Ovary (tissue), 9 donors: Measurements from ENCODE around the gene KCNJ10. TPM values are rescaled to one million over a fixed set of nuclear protein-coding genes. Genes with fewer than 3 reads are reported as not detected.
A peak's percentile ranks its signal among the peaks of the same experiment; 100 is the strongest.

Experiments
- DNase-seq, 5 donors: peaks; one replicate each; pipeline ENCODE4 v3.0.0-alpha.2; 2019 to 2020
- H3K27ac ChIP-seq, 2 donors: fragments of 200-600 bp; one replicate each; pipeline versions ENCODE4 v1.5.1 to v1.8.0; 2019 to 2022
- H3K27me3 ChIP-seq: fragments of 200-600 bp; one replicate; pipeline ENCODE4 v1.8.0; 2022
- H3K36me3 ChIP-seq: fragments of 200-600 bp; sonication (generic); one replicate; pipeline ENCODE4 v1.5.1; 2019
- H3K4me1 ChIP-seq: one replicate; pipeline ENCODE4 v1.8.1; 2013; ENCODE audit warnings: mild to moderate bottlenecking, moderate library complexity; ENCODE audit not compliant: insufficient read depth
- H3K4me3 ChIP-seq: fragments of 200-600 bp; sonication (generic); one replicate; pipeline ENCODE4 v1.5.1; 2017
- H3K9me3 ChIP-seq, 2 donors: fragments of 200-600 bp in 1 of 2; sonication (generic) in 1 of 2; one replicate each; pipeline versions ENCODE4 v1.5.1 to v1.8.1; 2013 to 2019; ENCODE audit warnings: mild to moderate bottlenecking in 1 of 2, moderate library complexity in 1 of 2
- CTCF ChIP-seq, 3 donors: fragments of 450-650 bp in 2 of 3; fragments of 200-600 bp in 1 of 3; IDR thresholded peaks; one replicate each; pipeline versions ENCODE4 v1.5.1 to v1.8.0; 2016 to 2022; ENCODE audit warnings: antibody characterized with exemption in 3 of 3, mild to moderate bottlenecking in 1 of 3
- EP300 ChIP-seq: sonication (generic); formaldehyde crosslinking; IDR thresholded peaks from one replicate; pipeline ENCODE4 v1.6.1; 2017; ENCODE audit warnings: antibody characterized with exemption
- POLR2A ChIP-seq: fragments of 450-650 bp; IDR thresholded peaks from one replicate; pipeline ENCODE4 v1.6.1; 2017; ENCODE audit warnings: antibody characterized with exemption, mild to moderate bottlenecking, moderate library complexity
- WGBS, 3 donors: extraction: QIAGEN DNeasy Blood & Tissue Kit in 1 of 3; methylation state at CpG; one replicate each; pipeline versions ENCODE4 v1.1.5 to v1.1.7; 2013 to 2017; 5-methylcytosine and 5-hydroxymethylcytosine counted together
- intact Hi-C, 4 donors: fragments of 100-400 bp; cut with DNase I; formaldehyde crosslinking; loops; one replicate each; pipeline versions ENCODE4 v1.11.0 to v1.15.1; 2022 to 2023
- polyA plus RNA-seq, 2 donors: library from polyadenylated mRNA; stranded (reverse); fragments of 200-250 nt in 1 of 2; fragments of 350-450 nt in 1 of 2; fragmentation: Illumina TruSeq in 1 of 2; extraction: RNeasy Lipid Tissue Mini Kit (QIAGEN cat#74804) in 1 of 2; gene quantifications; one replicate each; pipeline ENCODE4 v1.2.3, GENCODE V29; 2013 to 2014
- total RNA-seq, 7 donors: library from RNA; depleted of rRNA in 2 of 7; stranded (reverse); fragments of >200 nt in 2 of 7; fragmentation: NEBNext Ultra II Directional in 3 of 7; extraction: Animal tissue kit (Norgen Biotek cat#: 25700) in 3 of 7; gene quantifications; one replicate each; pipeline versions ENCODE4 v1.1.0 to v1.2.4, GENCODE V29; 2016 to 2023
- donor health status: DM: no; HTN: no; CAD: no; lungs with moderate emphysema.
- donor health status: DM: no; HTN: no; CAD: no.
- donor health status: Bipolar disorder and iron deficiency.
- donor health status: DM: yes; HTN: yes; CAD: no.
- donor health status: DM: no; HTN: no; CAD: no.
- donor health status: DM: yes; HTN: yes; CAD: no.

KCNJ10 gene
- total and polyA plus RNA-seq, 9 donors: 0.02 to 0.28 (median 0.17) TPM; not detected in 5

GRCh38 chr1:160084771-160085321 is 14.9 kb upstream of the KCNJ10 start:
- intact Hi-C loops: no loop called here
- no peak for DNase-seq
- TF ChIP-seq POLR2A (no peak), EP300 (no peak), CTCF (IDR thresholded peaks at IDR 0.05) (no peak)
- Histone ChIP-seq H3K4me3 (no peak overlapping the region), H3K9me3 (no peaks in the 10 kb centered on the region), H3K27me3 (no peaks in the 10 kb centered on the region), H3K27ac (no peak overlapping the region), H3K4me1 (peaks cover 4% of the 10 kb centered on the region), H3K36me3 (no peaks in the 10 kb centered on the region)
- 80 to 86% (median 84%) methylated on average over 30 of the region's 30 CpGs for WGBS, 3 donors

GRCh38 chr1:160083968-160084770 is 14.2 kb upstream of the KCNJ10 start:
- TF ChIP-seq EP300 (no peak), CTCF (IDR thresholded peaks at IDR 0.05) (peak; percentile 29 to 45 (median 37))
- Histone ChIP-seq H3K27ac (no peak overlapping the region), H3K4me3 (peak overlapping the region; percentile 21), H3K4me1 (peaks cover 4% of the 10 kb centered on the region), H3K36me3 (no peaks in the 10 kb centered on the region), H3K9me3 (no peaks in the 10 kb centered on the region), H3K27me3 (no peaks in the 10 kb centered on the region)
- WGBS, 3 donors: 20 to 29% (median 22%) methylated on average over 88 to 96 of the region's 96 CpGs
- DNase-seq: peak; percentile 43 to 77 (median 62)
- intact Hi-C loops: no loop called here

- Histone ChIP-seq H3K9me3 (no peaks in the 10 kb centered on the region), H3K4me1 (peaks cover 4% of the 10 kb centered on the region), H3K27me3 (no peaks in the 10 kb centered on the region), H3K4me3 (no peak overlapping the region), H3K27ac (no peak overlapping the region), H3K36me3 (no peaks in the 10 kb centered on the region)
- TF ChIP-seq EP300 (no peak), POLR2A (no peak)
- intact Hi-C loops: no loop called here
- 62 to 70% (median 66%) methylated on average over 3 of the region's 3 CpGs for WGBS, 3 donors
- DNase-seq: no peak
Measured at GRCh38 chr1:160082926-160083325, 13.0 kb upstream of the KCNJ10 start.

- Histone ChIP-seq H3K4me3 (no peak overlapping the region), H3K4me1 (peaks cover 4% of the 10 kb centered on the region), H3K9me3 (no peaks in the 10 kb centered on the region), H3K36me3 (no peaks in the 10 kb centered on the region), H3K27me3 (no peaks in the 10 kb centered on the region), H3K27ac (no peak overlapping the region)
- no peak for TF ChIP-seq POLR2A
- TF ChIP-seq EP300: no peak
- TF ChIP-seq CTCF (IDR thresholded peaks at IDR 0.05): no peak
- no peak for DNase-seq
- intact Hi-C loops: no loop called here
- 26 to 48% (median 27%) methylated on average over 2 of the region's 2 CpGs for WGBS, 3 donors
Measured at GRCh38 chr1:160082487-160082886, 12.5 kb upstream of the KCNJ10 start.
